GM23338 (cell line): ENCODE measurements around the gene MXRA5.

Experiments
- CREB1 ChIP-seq: fragments of 250-450 bp; sonication (Bioruptor Pico); IDR thresholded peaks from 2 replicates; pipeline ENCODE4 v1.5.0; 2020; ENCODE audit warnings: low read depth, mild to moderate bottlenecking, moderate library complexity
- CTCF ChIP-seq, 2 experiments: fragments of 200-600 bp in 1 of 2; sonication (generic) in 1 of 2; conservative IDR thresholded peaks; 2 replicates each; pipeline versions ENCODE4 v1.5.1 to v1.6.1; 2016 to 2017; ENCODE audit warnings: antibody characterized with exemption in 2 of 2, low read depth in 2 of 2, mild to moderate bottlenecking in 2 of 2, moderate library complexity in 1 of 2
- EZH2 ChIP-seq: fragments of 200-600 bp; sonication (generic); IDR thresholded peaks from one replicate; pipeline ENCODE4 v1.8.0; 2017; ENCODE audit warnings: antibody characterized with exemption, mild to moderate bottlenecking, low read depth; ENCODE audit not compliant: unreplicated experiment
- EZH2phosphoT487 ChIP-seq: fragments of 200-600 bp; sonication (generic); IDR thresholded peaks from one replicate; pipeline ENCODE4 v1.8.1; 2018; ENCODE audit warnings: antibody characterized with exemption; ENCODE audit not compliant: unreplicated experiment
- JUNB ChIP-seq: IDR thresholded peaks from one replicate; pipeline ENCODE4 v1.6.1; 2016; ENCODE audit warnings: antibody characterized with exemption; ENCODE audit not compliant: unreplicated experiment
- NANOG ChIP-seq: IDR thresholded peaks from 2 replicates; pipeline ENCODE4 v1.6.1; 2016; ENCODE audit warnings: antibody characterized with exemption, borderline replicate concordance
- POLR2AphosphoS5 ChIP-seq: IDR thresholded peaks from 2 replicates; pipeline ENCODE4 v1.6.1; 2016; ENCODE audit warnings: antibody characterized with exemption, low read depth
- REST ChIP-seq: IDR thresholded peaks from one replicate; pipeline ENCODE4 v1.6.1; 2018; ENCODE audit warnings: antibody characterized with exemption; ENCODE audit not compliant: unreplicated experiment
- STAT1 ChIP-seq: IDR thresholded peaks from one replicate; pipeline ENCODE4 v1.6.1; 2016; ENCODE audit warnings: antibody characterized with exemption; ENCODE audit not compliant: unreplicated experiment
- ZNF114 ChIP-seq: fragments of 250-450 bp; sonication (Bioruptor Pico); IDR thresholded peaks from 2 replicates; pipeline ENCODE4 v1.5.0; 2020; ENCODE audit warnings: mild to moderate bottlenecking, moderate library complexity
- ZNF331 ChIP-seq: fragments of 250-450 bp; sonication (Bioruptor Pico); IDR thresholded peaks from 2 replicates; pipeline ENCODE4 v1.5.0; 2020; ENCODE audit warnings: low read depth, mild to moderate bottlenecking, moderate library complexity
- ZNF462 ChIP-seq: fragments of 250-450 bp; sonication (Bioruptor Pico); IDR thresholded peaks from 2 replicates; pipeline ENCODE4 v1.5.0; 2020; ENCODE audit warnings: mild to moderate bottlenecking, moderate library complexity
- TF ChIP-seq, protein P1 (sequence below): IDR thresholded peaks from 2 replicates; pipeline ENCODE4 v1.6.1; 2016; ENCODE audit warnings: antibody characterized with exemption

DNA sequence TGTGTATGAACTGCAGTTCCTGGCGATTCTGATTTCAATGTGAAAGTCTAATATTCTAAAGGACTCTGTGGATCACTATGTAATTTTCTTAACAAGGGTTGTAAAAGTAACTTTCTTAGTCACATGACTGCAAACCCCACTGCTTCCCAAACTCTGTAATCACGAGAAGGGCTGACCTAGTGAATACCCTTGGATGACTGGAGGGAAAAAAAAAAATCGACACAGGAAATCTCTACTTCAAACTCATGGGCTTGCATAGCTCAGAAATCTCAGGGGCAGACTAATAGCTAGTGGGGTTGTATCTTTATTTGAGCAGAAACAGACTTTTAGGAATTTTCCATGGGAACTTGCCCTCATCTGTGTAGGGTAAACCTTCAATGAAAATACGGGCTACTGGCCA lies 4.8 kb upstream of the MXRA5 start:
- TF ChIP-seq CTCF (conservative IDR thresholded peaks at IDR 0.05; ENCODE audit: low read depth in 2 of 2), result no peak
- no peak for TF ChIP-seq EZH2
- no peak for TF ChIP-seq POLR2AphosphoS5
- no peak for TF ChIP-seq STAT1
- no peak for TF ChIP-seq JUNB
- no peak for TF ChIP-seq CREB1 (CRISPR knock-in tag)
- no peak for TF ChIP-seq REST
- no peak for TF ChIP-seq ZNF331 (CRISPR knock-in tag)
- no peak for TF ChIP-seq EZH2phosphoT487
- no peak for TF ChIP-seq NANOG
- TF ChIP-seq, protein P1, sequence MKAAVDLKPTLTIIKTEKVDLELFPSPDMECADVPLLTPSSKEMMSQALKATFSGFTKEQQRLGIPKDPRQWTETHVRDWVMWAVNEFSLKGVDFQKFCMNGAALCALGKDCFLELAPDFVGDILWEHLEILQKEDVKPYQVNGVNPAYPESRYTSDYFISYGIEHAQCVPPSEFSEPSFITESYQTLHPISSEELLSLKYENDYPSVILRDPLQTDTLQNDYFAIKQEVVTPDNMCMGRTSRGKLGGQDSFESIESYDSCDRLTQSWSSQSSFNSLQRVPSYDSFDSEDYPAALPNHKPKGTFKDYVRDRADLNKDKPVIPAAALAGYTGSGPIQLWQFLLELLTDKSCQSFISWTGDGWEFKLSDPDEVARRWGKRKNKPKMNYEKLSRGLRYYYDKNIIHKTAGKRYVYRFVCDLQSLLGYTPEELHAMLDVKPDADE, result no peak
- no peak for TF ChIP-seq ZNF462 (CRISPR knock-in tag)
- TF ChIP-seq ZNF114 (CRISPR knock-in tag), result no peak
